Activated CD8-positive, alpha-beta memory T cell treated with anti-CD3 and anti-CD28 coated beads for 36 hours (primary cell): Measurements from ENCODE around the gene PIP4P1. TPM values are rescaled to one million over a fixed set of nuclear protein-coding genes. Genes with fewer than 3 reads are reported as not detected.
"Not testable (repeated sequence)": the region's sequence is repeated elsewhere in the genome, so short reads cannot be mapped to it uniquely, and the experiment has no call there.

ENCODE experiments used
- CTCF ChIA-PET: fragments of 350-600 bp; sonication (Branson Sonifier 250); formaldehyde crosslinking; loops from one replicate; lab custom pipeline; 2021; ENCODE audit warnings: antibody characterized with exemption; lab: Charles Lee
- POLR2A ChIA-PET: fragments of 350-600 bp; sonication (Branson Sonifier 250); formaldehyde crosslinking; loops from one replicate; lab custom pipeline; 2021; ENCODE audit warnings: antibody characterized with exemption; lab: Charles Lee
- total RNA-seq, 2 experiments: library from RNA; stranded (reverse); gene quantifications; one replicate each; pipeline ENCODE4 v1.2.3, GENCODE V29; 2021

PIP4P1 gene
- total RNA-seq, 2 experiments from 2014 or later, result 27.1 to 28.0 TPM

GRCh38 chr14:20452831-20453230 is 8.4 kb downstream of the PIP4P1 start:
- CTCF ChIA-PET, result interaction anchor here (0.6 to 1.7 kb wide), 4 partner anchors 37 to 109 kb away, joined by 3 to 5 read pairs (median 4); partner anchors contain the start of genes PARP2 and TEP1
- POLR2A ChIA-PET, result interaction anchor here (1.0 kb wide), 1 partner anchor 9 kb away, joined by 3 read pairs; no protein-coding TSS in a partner anchor

DNA sequence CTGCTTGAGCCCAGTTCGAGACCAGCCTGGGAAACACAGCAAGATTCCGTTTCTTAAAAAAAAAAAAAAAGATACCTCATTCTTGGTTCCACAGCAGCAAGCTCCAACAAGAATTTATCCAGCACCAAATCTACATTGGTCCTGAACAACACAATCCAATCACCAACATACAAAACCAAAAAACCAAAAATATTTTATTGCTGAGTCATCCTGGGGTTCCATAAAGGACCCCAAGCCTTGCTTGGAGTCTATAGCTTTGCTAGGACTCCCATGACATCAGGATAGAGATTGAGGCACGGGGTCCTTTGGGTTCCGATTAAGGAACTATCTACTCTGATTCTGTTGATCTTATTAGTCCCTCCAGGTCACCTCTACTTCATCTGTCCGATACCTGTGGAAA is 14.3 kb downstream of the PIP4P1 start:
- POLR2A ChIA-PET, result no interaction called here
- CTCF ChIA-PET, result no interaction called here

DNA sequence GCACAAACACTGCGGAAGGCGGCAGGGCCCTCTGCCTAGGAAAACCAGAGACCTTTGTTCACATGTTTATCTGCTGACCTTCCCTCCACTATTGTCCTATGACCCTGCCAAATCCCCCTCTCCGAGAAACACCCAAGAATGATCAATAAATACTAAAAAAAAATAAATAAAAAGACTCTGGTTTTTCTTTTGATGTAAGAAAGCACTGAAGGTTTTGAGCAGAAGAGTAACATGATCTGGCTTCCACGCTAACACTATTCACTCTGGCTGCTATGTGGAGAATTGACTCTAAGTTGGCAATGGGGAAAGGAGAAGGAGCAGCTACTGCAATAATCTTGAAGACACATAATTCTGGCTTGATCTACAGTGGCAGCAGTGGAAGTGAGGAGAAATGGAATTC is 17.6 kb downstream of the PIP4P1 start:
- CTCF ChIA-PET, POLR2A ChIA-PET: not testable (repeated sequence)

DNA sequence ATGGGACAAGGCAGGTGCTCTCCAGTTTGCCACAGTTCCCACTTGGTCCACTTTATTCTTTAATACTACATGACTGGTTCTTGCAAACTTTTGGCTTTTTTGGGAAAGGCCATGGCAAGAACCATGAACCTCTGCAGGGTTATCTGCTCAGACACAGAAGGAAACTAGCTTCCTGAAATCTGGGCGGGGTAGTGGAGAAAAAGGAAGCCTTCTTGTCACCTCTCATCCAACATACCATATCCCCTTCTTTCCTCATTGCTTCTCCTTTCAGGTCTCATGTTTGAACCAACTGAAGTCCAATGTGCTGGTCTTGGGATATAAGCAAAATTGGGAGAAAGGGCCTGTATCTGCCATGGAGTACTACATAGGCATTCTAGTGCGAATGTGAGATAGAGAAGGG is 19.8 kb downstream of the PIP4P1 start:
- POLR2A ChIA-PET, result no interaction called here
- CTCF ChIA-PET, result interaction anchor here (0.9 kb wide), 1 partner anchor 26 kb away, joined by 3 read pairs; no protein-coding TSS in a partner anchor

GRCh38 chr14:20440882-20441281 is 20.4 kb downstream of the PIP4P1 start:
- CTCF ChIA-PET, result interaction anchor here (0.9 kb wide), 1 partner anchor 25 kb away, joined by 3 read pairs; no protein-coding TSS in a partner anchor
- POLR2A ChIA-PET, result no interaction called here

DNA sequence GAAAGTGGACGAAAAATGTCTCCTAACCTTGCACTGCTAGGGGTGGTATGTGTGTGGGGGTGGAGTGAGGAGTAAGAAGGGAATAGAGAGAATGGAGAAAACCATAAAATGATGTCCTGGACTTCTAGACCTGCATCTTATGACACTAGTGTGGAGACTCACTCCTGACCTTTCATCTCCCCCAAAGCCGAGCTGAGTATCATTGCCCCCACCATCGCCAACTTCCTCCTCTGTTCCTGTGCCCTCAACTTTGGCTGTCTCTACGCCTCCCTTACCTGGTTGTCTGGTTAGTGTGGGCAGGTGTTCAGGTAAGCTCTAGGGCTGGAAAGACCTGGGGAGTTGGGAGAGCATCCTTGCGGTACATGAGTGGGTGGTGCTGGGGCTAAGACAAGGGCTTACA is 20.8 kb downstream of the PIP4P1 start:
- CTCF ChIA-PET, result no interaction called here
- POLR2A ChIA-PET, result interaction anchor here (0.6 kb wide), 1 partner anchor 98 kb away, joined by 3 read pairs; no protein-coding TSS in a partner anchor

- ChIA-PET CTCF (no interaction called here), POLR2A (no interaction called here)
Observed at GRCh38 chr14:20438664-20439063, 22.6 kb downstream of the PIP4P1 start.

DNA sequence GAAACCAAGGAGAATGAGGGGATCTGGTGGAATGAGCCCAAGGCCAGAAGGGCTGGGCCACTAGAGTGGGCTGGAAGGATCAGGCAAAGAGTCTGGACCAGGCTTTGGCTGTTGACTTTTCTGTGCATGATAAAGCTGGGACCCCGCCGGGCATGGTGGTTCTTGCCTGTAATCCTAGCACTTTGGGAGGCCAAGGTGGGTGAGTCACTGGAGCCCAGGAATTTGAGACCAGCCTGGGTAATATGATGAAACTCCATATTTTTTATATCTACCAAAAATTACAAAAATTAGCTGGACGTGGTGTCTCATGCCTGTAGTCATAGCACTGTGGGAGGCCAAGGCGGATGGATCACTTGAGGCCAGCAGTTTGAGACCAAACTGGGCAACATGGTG is 24.9 kb downstream of the PIP4P1 start:
- POLR2A ChIA-PET, result no interaction called here
- CTCF ChIA-PET, result no interaction called here

DNA sequence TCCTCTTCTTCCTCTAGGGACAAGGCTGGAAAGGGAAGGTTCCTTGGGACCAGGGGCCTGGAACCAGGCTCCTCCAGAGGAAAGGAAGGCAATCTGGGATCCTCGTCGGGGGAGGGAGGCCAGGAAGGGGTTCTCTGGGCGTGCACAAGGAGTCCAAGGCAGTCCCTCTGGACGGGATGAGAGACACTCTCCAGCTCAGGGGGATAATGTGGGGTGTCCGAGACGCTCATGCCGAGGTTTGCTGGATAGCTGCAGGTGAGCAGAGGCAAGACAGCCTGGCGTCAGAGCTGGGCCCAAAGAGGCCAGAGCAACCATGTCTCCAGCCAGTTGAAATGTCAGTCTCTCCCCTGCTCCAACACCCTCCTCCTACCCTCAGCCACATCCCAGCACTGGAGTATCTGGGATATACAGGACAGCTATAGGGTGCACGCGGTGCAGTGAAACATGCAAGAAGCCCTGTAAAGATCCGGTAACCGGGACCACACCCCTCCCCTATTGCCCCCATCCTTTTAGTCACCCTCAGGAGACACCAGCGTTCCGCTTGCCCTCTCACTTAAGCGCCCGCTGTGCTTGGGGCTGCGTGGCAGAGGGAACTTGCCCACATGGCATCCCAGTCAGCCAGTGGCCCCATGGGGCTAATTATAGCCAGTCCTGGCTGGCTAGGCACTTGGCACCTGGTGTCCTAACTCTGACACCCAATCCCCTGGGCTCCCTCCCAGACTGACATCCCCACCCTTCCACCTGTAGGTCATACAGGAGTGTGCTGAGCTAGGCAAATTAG is 25.5 kb downstream of the PIP4P1 start, which contains the start of gene KLHL33:
TSS of gene KLHL33 (minus strand) at position 585 of the 781 bp plus-strand sequence. CDS start at position 230, 355 bp downstream.
- POLR2A ChIA-PET, result no interaction called here
- CTCF ChIA-PET, result no interaction called here

DNA sequence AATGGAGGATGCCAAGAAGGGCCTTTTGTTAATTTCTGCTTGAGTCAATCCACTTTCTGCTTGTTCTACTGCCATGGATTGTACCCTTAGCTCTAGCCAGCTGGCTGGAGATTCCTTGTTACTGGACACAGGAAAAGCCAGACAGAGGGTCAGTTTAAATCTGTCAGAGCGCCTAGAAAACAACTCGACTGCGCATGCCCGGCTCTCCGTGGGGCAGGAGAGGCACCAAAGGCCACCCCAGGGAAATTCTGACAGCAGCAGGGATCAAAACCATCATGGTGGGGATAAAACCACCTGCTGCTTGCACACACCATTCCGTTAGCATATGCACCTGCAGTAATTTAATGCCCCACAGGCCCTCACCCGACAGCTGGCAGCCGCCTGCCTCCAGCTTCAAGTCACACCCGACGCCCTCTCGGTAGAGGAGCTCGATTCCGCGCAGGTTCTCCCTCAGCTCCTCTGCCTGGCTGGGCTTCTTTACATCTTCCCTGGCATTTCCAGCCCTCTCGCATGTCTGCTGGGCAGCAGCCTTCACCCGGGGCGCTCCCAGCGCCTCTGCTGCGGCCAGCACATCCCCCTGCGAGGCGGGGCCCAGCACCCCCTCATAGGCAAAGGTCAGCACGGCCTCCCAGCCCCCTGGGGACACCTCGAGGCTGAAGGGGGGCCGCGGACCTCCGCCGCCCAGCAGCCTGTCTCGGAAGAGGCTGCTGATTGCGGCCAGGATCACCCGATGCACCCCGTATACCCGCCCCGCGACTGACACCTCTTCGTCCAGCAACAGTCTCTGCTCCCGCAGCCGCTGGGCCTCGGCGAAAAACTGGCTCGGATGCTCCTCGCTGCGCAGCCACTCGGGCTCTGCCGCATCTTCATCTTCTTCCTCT is 26.3 kb downstream of the PIP4P1 start:
- ChIA-PET CTCF (interaction anchor here (1.1 kb wide), 1 partner anchor 19 kb away, joined by 3 read pairs; no protein-coding TSS in a partner anchor), POLR2A (no interaction called here)

- ChIA-PET POLR2A (no interaction called here), CTCF (interaction anchor here (1.5 kb wide), 1 partner anchor 102 kb away, joined by 3 read pairs; no protein-coding TSS in a partner anchor)
Observed at GRCh38 chr14:20429801-20430669, 31.2 kb downstream of the PIP4P1 start.

GRCh38 chr14:20428802-20429201 is 32.4 kb downstream of the PIP4P1 start:
- POLR2A ChIA-PET, result interaction anchor here (0.8 kb wide), 1 partner anchor 13 kb away, joined by 3 read pairs; no protein-coding TSS in a partner anchor
- CTCF ChIA-PET, result interaction anchor here (1.9 kb wide), 1 partner anchor 13 kb away, joined by 11 read pairs; no protein-coding TSS in a partner anchor

DNA sequence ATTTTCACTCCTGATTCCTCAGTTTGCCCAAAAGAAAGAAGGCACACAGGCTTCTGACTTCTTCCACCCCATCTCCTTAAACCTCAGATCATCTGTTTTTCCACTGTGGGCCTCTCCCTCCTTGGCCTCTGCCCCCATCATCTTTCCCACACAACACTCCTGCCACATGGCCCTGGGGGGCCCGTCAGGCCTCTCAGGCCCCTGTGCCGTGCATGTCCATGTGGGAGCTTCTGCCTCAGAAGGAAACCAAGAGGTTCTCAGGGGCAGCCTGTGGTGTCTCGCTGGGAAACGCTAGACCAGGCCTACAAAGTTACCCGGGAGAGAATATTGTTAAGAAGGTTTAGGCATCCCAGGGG is 33.2 kb downstream of the PIP4P1 start:
- ChIA-PET POLR2A (interaction anchor here (1.1 kb wide), 1 partner anchor 27 kb away, joined by 3 read pairs; the partner anchor contains the start of genes APEX1 and OSGEP), CTCF (interaction anchor here (1.9 kb wide), 1 partner anchor 13 kb away, joined by 11 read pairs; no protein-coding TSS in a partner anchor)

DNA sequence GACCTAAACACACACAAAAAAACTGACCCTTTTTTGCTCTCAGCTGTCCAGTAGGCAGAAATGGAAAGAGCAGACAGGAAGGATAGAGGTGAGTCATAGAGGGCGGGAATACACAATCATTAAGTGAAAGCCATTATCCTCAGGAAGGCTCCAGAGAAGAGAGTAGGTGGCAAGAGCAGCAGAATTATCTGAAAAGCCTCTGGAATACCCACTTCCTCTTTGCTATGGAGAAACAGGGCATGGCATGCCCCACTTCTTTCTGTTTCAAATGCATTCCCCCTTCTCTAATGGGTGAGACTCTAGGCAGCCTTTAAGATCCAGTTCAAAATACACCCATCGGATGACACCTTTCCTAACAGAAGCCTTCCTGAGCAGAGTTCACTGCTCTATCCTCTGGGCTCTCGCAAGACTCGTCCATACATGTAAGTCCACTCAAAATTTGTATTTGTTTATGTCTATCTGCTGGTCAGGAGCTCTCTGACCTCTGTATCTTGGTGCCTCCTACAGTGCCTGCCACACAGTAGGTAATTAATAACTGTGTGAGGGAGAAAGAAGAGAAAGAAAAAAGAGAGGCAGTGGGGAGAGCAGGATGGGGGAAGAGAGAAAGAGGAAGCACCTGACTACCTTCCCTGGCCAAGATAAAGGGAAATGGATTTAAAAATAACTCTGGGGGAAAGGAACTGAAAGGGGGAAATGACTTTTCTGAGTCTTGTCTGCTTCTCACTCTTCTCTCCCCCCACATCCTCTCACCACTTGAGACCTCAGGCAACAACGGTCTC is 33.8 kb downstream of the PIP4P1 start:
- ChIA-PET CTCF (interaction anchor here (1.9 kb wide), 1 partner anchor 12 kb away, joined by 11 read pairs; no protein-coding TSS in a partner anchor), POLR2A (interaction anchor here (1.1 kb wide), 1 partner anchor 28 kb away, joined by 3 read pairs; the partner anchor contains the start of genes APEX1 and OSGEP)

DNA sequence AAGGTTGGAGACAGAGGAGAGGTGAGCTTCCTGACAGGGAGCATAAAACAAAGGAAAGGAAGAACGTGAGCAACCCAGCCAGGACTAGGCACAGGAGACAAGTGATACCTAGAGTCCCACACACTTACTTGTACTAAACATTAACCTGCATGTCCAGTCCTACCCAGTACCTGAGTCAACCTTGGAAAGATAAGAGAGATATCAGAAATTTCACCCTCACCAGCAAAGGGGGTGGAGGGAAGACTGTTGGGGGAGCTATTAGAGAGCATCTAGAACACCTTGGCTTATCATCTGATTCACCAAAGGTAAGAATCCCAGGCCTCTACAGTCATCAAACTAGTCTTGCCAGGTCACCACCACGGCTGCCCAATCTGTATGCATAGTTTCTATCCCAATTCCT is 36.4 kb downstream of the PIP4P1 start:
- ChIA-PET CTCF (interaction anchor here (2.1 kb wide), 1 partner anchor 9 kb away, joined by 9 read pairs; no protein-coding TSS in a partner anchor), POLR2A (no interaction called here)

GRCh38 chr14:20422886-20423285 is 38.3 kb downstream of the PIP4P1 start:
- ChIA-PET CTCF (interaction anchor here (0.6 to 1.1 kb wide), 2 partner anchors 66 to 124 kb away, joined by 3 read pairs; no protein-coding TSS in a partner anchor), POLR2A (no interaction called here)

DNA sequence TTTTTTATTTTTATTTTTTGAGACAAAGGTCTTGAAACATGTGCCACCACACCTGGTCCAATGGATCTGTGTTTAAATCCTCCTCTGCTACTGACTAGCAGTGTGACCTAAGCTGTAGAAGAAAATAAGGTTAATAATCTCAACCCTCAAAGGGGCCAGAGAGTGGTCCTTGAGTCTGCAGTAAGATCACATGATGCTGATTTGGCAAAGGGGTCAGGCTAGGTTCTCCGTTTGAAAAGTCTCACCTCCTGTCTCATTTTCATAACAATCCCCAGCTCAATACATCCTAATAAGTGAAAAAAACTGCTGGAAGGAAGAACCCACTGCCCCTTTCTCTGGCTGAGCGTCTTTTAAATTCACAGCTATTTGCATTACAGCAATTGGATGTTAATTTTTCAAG is 40.0 kb downstream of the PIP4P1 start:
- ChIA-PET CTCF (no interaction called here), POLR2A (no interaction called here)
